Common myeloid progenitor, CD34-positive (primary cell): ENCODE measurements around the gene MAP3K2.

ENCODE experiments used
- CTCF ChIA-PET: fragments of 350-600 bp; sonication (Branson Sonifier 250); formaldehyde crosslinking; loops from one replicate; lab custom pipeline; 2021; ENCODE audit warnings: antibody characterized with exemption; lab: Charles Lee
- POLR2A ChIA-PET: fragments of 350-600 bp; sonication (Branson Sonifier 250); formaldehyde crosslinking; loops from one replicate; lab custom pipeline; 2021; ENCODE audit warnings: antibody characterized with exemption; lab: Charles Lee
- DNase-seq, 3 donors: peaks; one replicate each; pipeline versions ENCODE4 v3.0.0 to v3.0.0-alpha.2; 2013
- H3K27ac ChIP-seq, 2 experiments: 1 replicate in 1 of 2; 2 replicates in 1 of 2; pipeline ENCODE4 v1.7.0; 2013; ENCODE audit warnings: inconsistent platforms in 2 of 2, low read length in 2 of 2, mild to moderate bottlenecking in 2 of 2, low read depth in 1 of 2, moderate library complexity in 1 of 2; ENCODE audit not compliant: severe bottlenecking in 2 of 2, insufficient read depth in 1 of 2, poor library complexity in 1 of 2
- H3K27me3 ChIP-seq, 5 experiments: replicated peaks in 2 of 5; 1 replicate in 3 of 5; 2 replicates in 2 of 5; pipeline versions ENCODE4 v1.6.1 to v1.7.0; 2013; ENCODE audit warnings: low read length in 4 of 5, mild to moderate bottlenecking in 2 of 5, moderate library complexity in 2 of 5, inconsistent platforms in 1 of 5; ENCODE audit not compliant: insufficient read depth in 5 of 5, control insufficient read depth in 4 of 5
- H3K36me3 ChIP-seq, 4 experiments: 1 replicate in 2 of 4; 2 replicates in 2 of 4; pipeline versions ENCODE4 v1.6.1 to v1.7.0; 2013; ENCODE audit warnings: low read length in 3 of 4, control low read depth in 1 of 4, mild to moderate bottlenecking in 1 of 4; ENCODE audit not compliant: control insufficient read depth in 4 of 4, insufficient read depth in 4 of 4
- H3K4me1 ChIP-seq, 4 experiments: 1 replicate in 3 of 4; 2 replicates in 1 of 4; pipeline versions ENCODE4 v1.6.1 to v1.7.1; 2013; ENCODE audit warnings: low read length in 3 of 4, mild to moderate bottlenecking in 3 of 4, control low read depth in 1 of 4, inconsistent platforms in 1 of 4, moderate library complexity in 1 of 4; ENCODE audit not compliant: control insufficient read depth in 4 of 4, insufficient read depth in 4 of 4; ENCODE audit errors: control extremely low read depth in 1 of 4
- H3K4me3 ChIP-seq, 7 experiments: 1 replicate in 4 of 7; 2 replicates in 3 of 7; pipeline versions ENCODE4 v1.5.1 to v1.7.0; 2013; ENCODE audit warnings: mild to moderate bottlenecking in 7 of 7, low read length in 6 of 7, moderate library complexity in 6 of 7, inconsistent platforms in 2 of 7, low read depth in 2 of 7, control low read depth in 1 of 7; ENCODE audit not compliant: insufficient read depth in 4 of 7, control insufficient read depth in 1 of 7; ENCODE audit errors: extremely low read depth in 1 of 7
- H3K9me3 ChIP-seq, 5 experiments: 1 replicate in 4 of 5; 2 replicates in 1 of 5; pipeline versions ENCODE4 v1.6.1 to v1.7.1; 2013; ENCODE audit warnings: low read length in 4 of 5, mild to moderate bottlenecking in 2 of 5, inconsistent platforms in 1 of 5, low read depth in 1 of 5, moderate library complexity in 1 of 5; ENCODE audit not compliant: control insufficient read depth in 4 of 5, insufficient read depth in 2 of 5; ENCODE audit errors: control extremely low read depth in 1 of 5
- WGBS: methylation state at CpG from one replicate; pipeline ENCODE4 v1.1.5; 2013; ENCODE audit not compliant: insufficient coverage; 5-methylcytosine and 5-hydroxymethylcytosine counted together

The MAP3K2 gene

DNA sequence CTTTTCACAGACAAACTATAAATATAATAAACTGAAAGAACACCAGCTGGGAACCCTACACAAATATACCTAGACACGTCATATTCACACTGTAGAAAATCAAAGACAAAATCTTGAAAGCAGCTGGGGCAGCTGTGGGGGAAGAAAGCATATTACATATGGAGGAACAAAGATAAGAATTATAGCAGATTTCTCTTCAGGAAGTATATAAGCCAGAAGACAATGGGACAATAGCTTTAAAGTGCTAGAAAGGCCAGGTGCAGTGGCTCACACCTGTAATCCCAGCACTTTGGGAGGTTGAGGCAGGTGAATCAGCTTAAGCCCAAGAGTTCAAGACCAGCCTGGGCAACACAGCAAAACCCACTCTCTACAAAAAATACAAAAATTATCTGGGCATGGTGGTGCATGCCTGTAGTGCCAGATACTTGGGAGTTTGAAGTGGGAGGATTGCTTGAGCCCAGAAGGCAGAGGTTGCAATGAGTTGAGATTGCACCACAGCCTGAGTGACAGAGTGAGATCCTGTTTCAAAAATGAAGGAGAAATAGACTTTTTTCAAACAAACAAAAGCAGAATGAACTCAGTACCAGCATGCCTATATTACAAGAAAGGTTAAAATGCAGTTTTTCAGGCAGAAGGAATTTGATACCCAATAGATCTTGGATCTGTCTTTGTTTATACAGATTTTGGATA is 67.0 kb downstream of the MAP3K2 start:
- Histone ChIP-seq H3K36me3 (peaks cover 36 to 76% (median 50%) of the 10 kb centered on the region in 4 experiments), H3K27ac (no peak overlapping the region), H3K27me3 (no peaks in the 10 kb centered on the region), H3K4me1 (no peaks in the 10 kb centered on the region), H3K4me3 (no peak overlapping the region), H3K9me3 (peaks cover 0 to 13% (median 3%) of the 10 kb centered on the region in 5 experiments)
- ChIA-PET CTCF (interaction anchor here (1.6 kb wide), 1 partner anchor 154 kb away, joined by 3 read pairs; no protein-coding TSS in a partner anchor), POLR2A (no interaction called here)
- no CpG with 5 or more reads among the region's 1 CpG for WGBS
- no peak for DNase-seq

DNA sequence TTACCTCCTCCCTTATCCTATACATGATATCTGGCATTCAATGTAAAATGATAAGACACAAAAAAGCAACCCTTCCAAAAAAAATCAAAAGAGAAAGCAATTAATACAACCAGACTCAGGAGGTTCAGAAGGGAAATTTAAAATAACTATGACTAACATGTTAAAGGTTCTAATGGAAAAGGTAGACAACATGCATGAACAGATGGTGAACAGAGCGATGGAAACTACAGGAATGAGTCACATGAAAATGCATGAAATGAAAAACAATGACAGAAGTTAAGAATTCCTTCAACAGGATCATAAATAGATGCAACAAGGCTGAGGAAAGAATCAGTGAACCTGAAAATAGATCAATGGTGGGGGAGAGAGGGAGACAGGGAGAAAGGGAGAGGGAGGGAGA is 67.7 kb downstream of the MAP3K2 start:
- no peak overlapping the region for H3K4me3 ChIP-seq
- CTCF ChIA-PET = no interaction called here
- POLR2A ChIA-PET = no interaction called here

DNA sequence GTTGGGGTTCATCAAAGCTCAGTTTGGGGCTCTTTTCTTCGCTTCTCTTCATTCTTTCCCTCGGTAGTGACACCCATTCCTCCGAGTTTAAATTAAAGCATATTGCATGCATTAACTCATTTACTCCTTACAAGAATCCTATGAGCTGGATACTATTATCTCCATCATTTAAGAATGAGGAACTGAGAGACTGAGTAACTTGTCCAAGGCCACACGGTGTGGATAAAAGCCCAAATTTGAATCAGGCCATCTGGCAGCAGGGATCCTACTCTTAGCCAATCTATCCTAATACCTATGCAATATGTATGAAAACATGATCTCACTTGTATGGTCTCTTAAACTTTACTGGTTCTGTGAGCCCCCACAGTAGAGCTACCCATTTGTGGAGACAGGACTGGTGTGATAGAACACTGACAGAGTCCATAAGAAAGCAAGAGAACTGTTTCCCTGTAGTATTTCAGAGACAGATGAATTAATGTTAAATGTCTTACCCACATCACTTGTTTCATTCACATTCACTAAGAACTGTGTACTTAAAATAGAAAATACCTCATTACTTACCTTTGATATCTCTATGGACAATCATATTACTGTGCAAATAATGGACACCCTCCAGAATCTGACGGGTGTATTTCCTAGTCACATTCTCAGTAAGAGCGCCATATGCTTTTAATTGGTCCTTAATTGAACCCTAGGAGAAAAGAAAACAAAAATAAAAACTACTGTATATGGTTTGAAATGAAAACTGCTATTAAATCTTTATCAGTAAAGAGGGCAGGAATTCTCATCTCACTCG is 73.4 kb downstream of the MAP3K2 start:
- POLR2A ChIA-PET = no interaction called here
- DNase-seq = no peak
- peaks cover 27 to 77% (median 59%) of the 10 kb centered on the region in 4 experiments for H3K36me3 ChIP-seq

More for the DNA sequence above, 67.7 kb downstream of the MAP3K2 start:
- Histone ChIP-seq H3K4me1 (no peaks in the 10 kb centered on the region), H3K27ac (no peak overlapping the region), H3K36me3 (peaks cover 31 to 77% (median 49%) of the 10 kb centered on the region in 4 experiments), H3K9me3 (peaks cover 0 to 13% (median 3%) of the 10 kb centered on the region in 5 experiments), H3K27me3 (no peaks in the 10 kb centered on the region)
- WGBS = 86% methylated on average over 1 of the region's 1 CpG
- DNase-seq = peak in 2 of 3 donors; percentile 8 to 19

DNA sequence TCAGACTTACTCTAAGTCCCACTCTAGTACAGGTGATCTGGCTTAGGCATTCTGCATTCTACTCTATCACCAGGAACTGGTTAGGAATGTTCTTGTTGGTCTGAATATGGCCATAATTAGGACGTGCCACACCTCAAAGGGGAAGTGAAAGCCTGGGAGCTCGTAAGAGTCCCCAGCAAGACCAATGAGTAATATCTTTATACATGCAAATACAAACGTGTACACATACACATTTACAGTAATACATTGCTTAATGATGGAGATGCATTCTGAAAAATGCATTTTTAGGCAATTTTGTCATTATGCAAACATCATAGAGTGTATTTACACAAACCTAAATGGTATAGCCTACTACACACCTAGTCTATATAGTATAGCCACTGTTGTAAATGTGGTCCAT is 74.4 kb downstream of the MAP3K2 start:
- H3K36me3 ChIP-seq = peaks cover 30 to 74% (median 58%) of the 10 kb centered on the region in 4 experiments
- CTCF ChIA-PET = interaction anchor here (2.2 kb wide), 2 partner anchors 11 to 166 kb away, joined by 7 to 11 read pairs; no protein-coding TSS in a partner anchor

More for the DNA sequence above, 73.4 kb downstream of the MAP3K2 start:
- no peaks in the 10 kb centered on the region for H3K9me3 ChIP-seq
- no peaks in the 10 kb centered on the region for H3K4me1 ChIP-seq
- WGBS = 100% methylated on average over 1 of the region's 7 CpGs
- H3K27me3 ChIP-seq = no peaks in the 10 kb centered on the region
- no peak overlapping the region for H3K4me3 ChIP-seq
- H3K27ac ChIP-seq = no peak overlapping the region
- CTCF ChIA-PET = interaction anchor here (2.2 kb wide), 1 partner anchor 165 kb away, joined by 7 read pairs; no protein-coding TSS in a partner anchor

DNA sequence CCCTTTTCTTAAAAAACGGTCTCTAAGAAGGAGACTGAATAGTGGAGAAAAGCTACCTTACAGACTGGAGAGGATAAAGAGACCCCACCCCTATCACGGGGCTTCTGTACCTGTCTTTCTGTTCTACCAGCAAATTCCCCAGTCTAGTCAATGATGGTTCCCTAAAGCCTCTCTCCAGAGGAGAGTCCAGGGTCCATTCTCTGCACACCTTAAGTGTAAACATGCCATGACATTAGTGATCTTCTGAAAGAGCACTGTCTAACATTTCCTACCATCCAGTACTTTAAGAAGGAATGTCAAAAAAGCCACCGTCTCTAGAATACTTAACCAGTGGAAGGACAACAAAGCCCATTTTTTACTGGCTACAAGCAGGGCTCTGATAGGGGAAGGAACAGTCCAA is 76.8 kb downstream of the MAP3K2 start:
- H3K27ac ChIP-seq = no peak overlapping the region
- ChIA-PET CTCF (no interaction called here), POLR2A (no interaction called here)
- no peak overlapping the region for H3K4me3 ChIP-seq
- H3K9me3 ChIP-seq = no peaks in the 10 kb centered on the region
- peaks cover 28 to 71% (median 59%) of the 10 kb centered on the region in 4 experiments for H3K36me3 ChIP-seq
- H3K4me1 ChIP-seq = no peaks in the 10 kb centered on the region
- WGBS = 100% methylated on average over 2 of the region's 3 CpGs
- H3K27me3 ChIP-seq = no peaks in the 10 kb centered on the region
- DNase-seq = no peak

More for the DNA sequence above, 74.4 kb downstream of the MAP3K2 start:
- POLR2A ChIA-PET = interaction anchor here (0.6 kb wide), 1 partner anchor 351 kb away, joined by 3 read pairs; no protein-coding TSS in a partner anchor
- H3K9me3 ChIP-seq = no peaks in the 10 kb centered on the region
- no peaks in the 10 kb centered on the region for H3K4me1 ChIP-seq
- WGBS = no CpG with 5 or more reads among the region's 3 CpGs
- no peaks in the 10 kb centered on the region for H3K27me3 ChIP-seq
- H3K27ac ChIP-seq = no peak overlapping the region
- H3K4me3 ChIP-seq = no peak overlapping the region
- DNase-seq = no peak

DNA sequence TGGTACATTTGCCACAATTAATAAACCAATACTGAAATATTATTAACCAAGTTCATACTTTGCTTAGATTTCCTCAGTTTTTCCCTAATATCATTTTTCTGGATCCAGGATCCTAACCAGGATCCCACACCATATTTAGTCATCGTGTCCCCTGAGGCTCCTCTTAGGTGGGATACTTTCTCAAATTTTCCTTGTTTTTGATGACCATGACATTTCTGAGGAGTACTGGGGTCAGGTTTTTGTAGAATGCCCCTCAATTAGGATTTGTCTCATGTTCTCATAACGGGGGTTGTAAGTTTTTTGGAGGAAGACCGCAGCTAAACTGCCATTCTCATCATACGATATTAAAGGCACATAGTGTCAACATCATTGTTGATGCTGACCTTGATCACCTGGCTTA is 78.3 kb downstream of the MAP3K2 start:
- ChIA-PET POLR2A (no interaction called here), CTCF (no interaction called here)
- Histone ChIP-seq H3K4me1 (no peaks in the 10 kb centered on the region), H3K9me3 (no peaks in the 10 kb centered on the region), H3K27me3 (no peaks in the 10 kb centered on the region), H3K27ac (no peak overlapping the region), H3K4me3 (no peak overlapping the region), H3K36me3 (peaks cover 28 to 74% (median 58%) of the 10 kb centered on the region in 4 experiments)
- WGBS = 97% methylated on average over 3 of the region's 4 CpGs
- no peak for DNase-seq
